ENCODE results near the gene RYR1. TPM values are rescaled to one million over a fixed set of nuclear protein-coding genes. Genes with fewer than 3 reads are reported as not detected.

RYR1 gene
- total and polyA plus RNA-seq, 2 of the 8 experiments (the other 6 are each of a cell fraction or from before 2014, with no cell fraction given): 5.8 to 11.8 TPM

- TF ChIP-seq ASH2L (IDR thresholded peaks at IDR 0.05; ENCODE audit: low read length) (no peak), POLR2A (IDR thresholded peaks at IDR 0.05; ENCODE audit: control extremely low read depth in 1 of 2, low read depth in 2 of 2, low read length in 2 of 2) (peak in 1 of 2 experiments; percentile 64; a peak in 2 of 3 replicates), SP1 (IDR thresholded peaks at IDR 0.05; ENCODE audit: low read depth, low read length) (peak; percentile 78), EZH2 (IDR thresholded peaks at IDR 0.05; ENCODE audit: low read depth, low read length, severe bottlenecking) (no peak), SIX5 (IDR thresholded peaks at IDR 0.05; ENCODE audit: low read depth, low read length) (no peak), CHD7 (IDR thresholded peaks at IDR 0.05; ENCODE audit: insufficient replicate concordance, low read length) (no peak), NANOG (IDR thresholded peaks at IDR 0.05; ENCODE audit: insufficient read depth, low read depth, low read length, poor library complexity, severe bottlenecking) (peak; percentile 24), BRCA1 (IDR thresholded peaks at IDR 0.05; ENCODE audit: low read depth, low read length) (no peak), KDM5A (IDR thresholded peaks at IDR 0.05; ENCODE audit: low read length) (no peak), EP300 (IDR thresholded peaks at IDR 0.05; ENCODE audit: borderline replicate concordance in 1 of 2, low read depth in 2 of 2, low read length in 2 of 2) (no peak), HDAC2 (IDR thresholded peaks at IDR 0.05; ENCODE audit: borderline replicate concordance in 1 of 2, low read depth in 2 of 2, low read length in 2 of 2) (peak; percentile 58 to 96; a peak in 3 of 4 replicates), SRF (IDR thresholded peaks at IDR 0.05; ENCODE audit: low read depth, low read length) (no peak)
Measured at GRCh38 chr19:38433268-38433733, at the start of gene RYR1 (continued).
